SK-N-MC (cell line): ENCODE results near the gene JMJD1C.

Experiments used
- EZH2 ChIP-seq: fragments of 200-600 bp; sonication (generic); IDR thresholded peaks from one replicate; pipeline ENCODE4 v1.6.1; 2017; ENCODE audit warnings: antibody characterized with exemption
- POLR2AphosphoS5 ChIP-seq: IDR thresholded peaks from 2 replicates; pipeline ENCODE4 v1.6.1; 2012; ENCODE audit warnings: mild to moderate bottlenecking, low read depth, low read length, borderline replicate concordance

DNA sequence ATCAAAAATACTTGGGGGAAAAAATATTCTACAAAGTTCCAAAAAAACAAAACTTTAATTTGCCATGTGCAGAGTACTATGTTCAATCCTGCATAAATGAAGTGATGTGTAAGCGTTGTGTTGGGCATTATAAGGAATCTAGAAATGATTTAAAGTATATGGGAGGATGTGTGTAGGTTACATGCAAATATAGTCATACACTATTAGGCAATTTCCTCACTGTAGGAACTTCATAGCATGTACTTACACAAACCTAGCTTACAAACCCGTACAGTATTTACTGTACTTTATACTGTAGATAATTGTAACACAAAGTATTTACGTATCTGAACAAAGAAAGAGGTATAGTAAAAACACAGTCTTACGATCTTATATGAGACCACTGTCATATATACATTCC, 260.4 kb downstream of the JMJD1C start:
- TF ChIP-seq POLR2AphosphoS5: no peak
- TF ChIP-seq EZH2: no peak
